GM20000 (cell line): Measurements from ENCODE around the gene AKAP11.

Experiments
- DNase-seq: peaks from one replicate; pipeline ENCODE4 v3.0.0; 2012; ENCODE audit warnings: low spot score
- TF ChIP-seq, protein P1 (sequence below): IDR thresholded peaks from 2 replicates; pipeline ENCODE4 v1.5.1; 2012; ENCODE audit warnings: mild to moderate bottlenecking, control low read depth; ENCODE audit errors: extremely low read depth, missing control alignments

Gene AKAP11

DNA sequence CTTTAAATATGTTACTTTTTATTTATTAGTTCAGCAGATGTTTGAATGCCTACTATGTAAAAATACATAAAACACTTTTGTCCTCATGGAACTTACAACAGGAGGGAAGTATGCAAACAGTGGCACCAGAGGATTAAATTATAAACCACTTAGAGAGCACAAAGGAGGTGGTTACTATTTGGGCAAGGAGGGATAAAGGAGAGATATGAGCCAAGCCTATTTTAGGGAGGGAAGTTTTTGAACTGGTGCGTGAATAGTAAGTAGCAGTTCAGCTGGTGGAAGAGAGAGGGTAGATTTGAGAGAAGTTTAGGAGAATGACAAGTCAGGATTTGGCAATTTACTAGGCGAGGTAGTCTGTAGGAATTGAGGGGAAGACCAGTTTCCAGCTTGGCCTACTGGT lies 8.6 kb downstream of the AKAP11 start:
- TF ChIP-seq, protein P1, sequence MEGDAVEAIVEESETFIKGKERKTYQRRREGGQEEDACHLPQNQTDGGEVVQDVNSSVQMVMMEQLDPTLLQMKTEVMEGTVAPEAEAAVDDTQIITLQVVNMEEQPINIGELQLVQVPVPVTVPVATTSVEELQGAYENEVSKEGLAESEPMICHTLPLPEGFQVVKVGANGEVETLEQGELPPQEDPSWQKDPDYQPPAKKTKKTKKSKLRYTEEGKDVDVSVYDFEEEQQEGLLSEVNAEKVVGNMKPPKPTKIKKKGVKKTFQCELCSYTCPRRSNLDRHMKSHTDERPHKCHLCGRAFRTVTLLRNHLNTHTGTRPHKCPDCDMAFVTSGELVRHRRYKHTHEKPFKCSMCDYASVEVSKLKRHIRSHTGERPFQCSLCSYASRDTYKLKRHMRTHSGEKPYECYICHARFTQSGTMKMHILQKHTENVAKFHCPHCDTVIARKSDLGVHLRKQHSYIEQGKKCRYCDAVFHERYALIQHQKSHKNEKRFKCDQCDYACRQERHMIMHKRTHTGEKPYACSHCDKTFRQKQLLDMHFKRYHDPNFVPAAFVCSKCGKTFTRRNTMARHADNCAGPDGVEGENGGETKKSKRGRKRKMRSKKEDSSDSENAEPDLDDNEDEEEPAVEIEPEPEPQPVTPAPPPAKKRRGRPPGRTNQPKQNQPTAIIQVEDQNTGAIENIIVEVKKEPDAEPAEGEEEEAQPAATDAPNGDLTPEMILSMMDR, result no peak
- no peak for DNase-seq

DNA sequence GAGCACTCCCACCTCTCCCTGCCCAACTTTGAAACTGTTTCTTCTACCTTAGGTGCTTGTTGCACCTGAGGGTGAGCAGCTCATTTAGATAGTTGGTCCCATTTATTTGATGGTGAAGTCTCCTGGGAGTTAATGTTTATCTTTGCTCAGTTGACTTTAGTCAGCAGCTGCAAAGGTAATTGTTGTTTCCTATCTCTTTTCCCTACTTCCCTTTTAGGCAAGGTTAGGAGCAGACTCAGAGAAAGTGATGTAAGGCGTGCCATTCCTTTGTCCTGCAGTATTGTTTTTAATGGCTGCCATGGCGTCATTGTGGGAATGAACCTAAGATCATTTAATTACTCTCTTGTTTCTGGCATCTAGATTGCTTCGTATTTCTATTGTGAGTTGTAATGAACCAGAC lies 11.6 kb downstream of the AKAP11 start:
- TF ChIP-seq, protein P1, result no peak
- no peak for DNase-seq

DNA sequence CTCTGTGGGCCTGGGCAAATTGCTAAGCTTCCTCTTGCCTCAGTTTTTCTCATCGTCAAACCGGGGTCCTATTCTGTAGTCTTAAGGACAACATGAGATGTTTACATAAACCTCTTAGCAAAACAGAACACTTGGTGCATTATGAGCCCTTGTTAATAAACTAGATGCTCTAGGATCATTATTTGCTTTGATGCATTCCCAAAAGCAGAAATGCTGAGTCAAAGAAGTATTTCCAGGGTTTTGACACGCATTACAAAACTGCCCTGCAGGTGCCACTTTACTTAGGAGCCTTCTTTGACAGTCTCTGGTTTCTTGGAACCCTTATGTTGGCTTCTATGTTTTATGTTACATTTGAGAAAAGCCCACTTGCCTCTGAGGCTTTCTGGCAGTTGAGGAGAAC lies 12.1 kb downstream of the AKAP11 start:
- DNase-seq, result no peak
- TF ChIP-seq, protein P1, result no peak

DNA sequence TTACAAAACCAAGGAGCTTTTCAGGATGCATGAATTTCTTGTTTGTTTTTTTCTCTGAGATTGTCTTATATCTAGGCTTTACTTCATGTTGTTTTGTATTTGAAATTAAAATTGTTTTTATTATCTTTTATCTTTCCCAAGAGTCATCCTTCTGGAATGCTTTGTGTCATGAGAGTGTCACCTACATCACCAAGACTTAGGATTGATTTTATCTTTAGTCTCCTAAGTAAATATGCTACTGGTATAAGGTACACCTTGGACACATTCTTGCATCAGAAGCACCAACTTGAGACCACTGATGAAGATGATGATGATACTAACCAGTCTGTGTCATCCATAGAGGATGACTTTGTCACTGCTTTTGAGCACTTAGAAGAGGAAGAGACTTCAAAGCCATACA lies 26.4 kb downstream of the AKAP11 start:
- DNase-seq, result no peak
- TF ChIP-seq, protein P1, result no peak

DNA sequence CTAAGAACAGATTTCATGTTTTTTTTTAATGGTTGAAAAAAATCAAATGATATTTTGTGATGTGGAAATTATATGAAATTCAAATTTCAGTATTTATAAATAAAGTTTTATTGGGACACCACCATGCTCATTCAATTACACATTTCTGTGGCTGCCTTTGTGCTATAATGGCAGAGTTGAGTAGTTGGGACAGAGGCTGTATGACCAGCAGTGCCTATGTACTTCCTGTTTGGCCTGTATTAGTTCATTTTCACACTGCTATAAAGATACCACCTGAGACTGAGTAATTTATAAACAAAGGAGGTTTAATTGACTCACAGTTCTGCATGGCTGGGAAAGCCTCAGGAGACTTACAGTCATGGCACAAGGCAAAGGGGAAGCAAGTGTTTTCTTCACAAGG lies 33.6 kb downstream of the AKAP11 start:
- DNase-seq, result no peak
- TF ChIP-seq, protein P1, result no peak

DNA sequence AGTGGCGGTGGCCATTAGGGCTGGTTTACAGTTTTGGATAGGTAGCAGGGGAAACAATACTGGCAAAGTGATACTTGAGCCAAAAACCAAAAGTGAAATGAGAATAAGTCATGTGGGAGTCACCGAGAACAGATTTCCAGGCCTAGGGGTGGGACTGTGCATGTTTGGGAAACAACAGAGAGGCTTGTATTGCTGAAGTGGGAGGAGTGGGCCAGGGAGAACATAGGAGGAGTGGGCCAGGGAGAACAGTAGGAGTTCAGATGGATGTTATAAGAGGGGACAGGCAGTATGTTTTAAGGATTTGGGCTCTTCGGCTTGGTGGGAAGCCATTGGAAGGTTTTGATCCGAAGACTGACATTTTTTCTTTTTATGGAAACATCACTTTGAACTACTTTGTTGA lies 35.5 kb downstream of the AKAP11 start:
- TF ChIP-seq, protein P1, result no peak
- DNase-seq, result no peak

DNA sequence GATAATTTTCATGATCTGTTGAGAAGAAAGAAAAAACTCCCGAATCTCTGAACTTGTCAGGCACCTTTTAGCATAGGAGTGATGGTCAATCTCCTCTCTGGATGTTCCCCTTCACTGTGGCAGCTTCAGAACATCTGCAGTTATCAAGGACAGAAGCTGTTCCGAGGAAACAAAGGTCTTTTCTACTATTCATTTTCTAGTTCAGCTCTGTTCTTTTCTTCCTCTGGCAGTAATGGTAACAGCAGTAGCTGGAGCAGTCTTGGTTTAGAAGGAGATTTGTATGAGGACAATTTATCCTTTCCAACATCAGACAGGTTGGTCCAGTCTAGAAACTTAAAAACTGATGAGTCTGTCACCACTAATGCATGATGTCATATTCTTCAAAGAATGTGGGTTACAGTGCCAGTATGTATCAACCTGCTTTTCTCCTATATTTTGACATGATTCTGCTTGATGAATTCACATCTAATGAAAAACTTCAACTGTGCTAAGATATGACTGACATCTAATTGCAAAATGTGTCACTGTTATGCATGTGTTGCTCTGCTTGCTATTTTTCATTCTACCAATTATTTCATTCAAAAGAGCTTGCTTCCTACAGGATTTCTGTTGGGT lies 41.0 kb downstream of the AKAP11 start:
- TF ChIP-seq, protein P1, result no peak
- DNase-seq, result no peak
